Cardiac fibroblast (primary cell): ENCODE data around the gene SHISA9.
A peak's percentile ranks its signal among the peaks of the same experiment; 100 is the strongest.

Experiments
- DNase-seq, 2 donors: peaks; one replicate each; pipeline versions ENCODE4 v3.0.0 to v3.0.0-alpha.2; 2010; ENCODE audit warnings: low read depth in 2 of 2
- H3K4me3 ChIP-seq, 2 donors: replicated peaks in 1 of 2; 1 replicate in 1 of 2; 2 replicates in 1 of 2; pipeline ENCODE4 v1.5.1; 2011; ENCODE audit warnings: low read depth in 2 of 2, low read length in 2 of 2, mild to moderate bottlenecking in 2 of 2, moderate library complexity in 1 of 2
- TF ChIP-seq, protein P1 (sequence below): IDR thresholded peaks from one replicate; pipeline ENCODE4 v1.5.1; 2011; ENCODE audit warnings: low read depth, mild to moderate bottlenecking, low read length, inconsistent platforms

The SHISA9 gene

GRCh38 chr16:12964461-12964860, 63.1 kb downstream of the SHISA9 start:
- DNase-seq, result no peak
- TF ChIP-seq, protein P1, sequence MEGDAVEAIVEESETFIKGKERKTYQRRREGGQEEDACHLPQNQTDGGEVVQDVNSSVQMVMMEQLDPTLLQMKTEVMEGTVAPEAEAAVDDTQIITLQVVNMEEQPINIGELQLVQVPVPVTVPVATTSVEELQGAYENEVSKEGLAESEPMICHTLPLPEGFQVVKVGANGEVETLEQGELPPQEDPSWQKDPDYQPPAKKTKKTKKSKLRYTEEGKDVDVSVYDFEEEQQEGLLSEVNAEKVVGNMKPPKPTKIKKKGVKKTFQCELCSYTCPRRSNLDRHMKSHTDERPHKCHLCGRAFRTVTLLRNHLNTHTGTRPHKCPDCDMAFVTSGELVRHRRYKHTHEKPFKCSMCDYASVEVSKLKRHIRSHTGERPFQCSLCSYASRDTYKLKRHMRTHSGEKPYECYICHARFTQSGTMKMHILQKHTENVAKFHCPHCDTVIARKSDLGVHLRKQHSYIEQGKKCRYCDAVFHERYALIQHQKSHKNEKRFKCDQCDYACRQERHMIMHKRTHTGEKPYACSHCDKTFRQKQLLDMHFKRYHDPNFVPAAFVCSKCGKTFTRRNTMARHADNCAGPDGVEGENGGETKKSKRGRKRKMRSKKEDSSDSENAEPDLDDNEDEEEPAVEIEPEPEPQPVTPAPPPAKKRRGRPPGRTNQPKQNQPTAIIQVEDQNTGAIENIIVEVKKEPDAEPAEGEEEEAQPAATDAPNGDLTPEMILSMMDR, result no peak
- no peak overlapping the region for H3K4me3 ChIP-seq

DNA sequence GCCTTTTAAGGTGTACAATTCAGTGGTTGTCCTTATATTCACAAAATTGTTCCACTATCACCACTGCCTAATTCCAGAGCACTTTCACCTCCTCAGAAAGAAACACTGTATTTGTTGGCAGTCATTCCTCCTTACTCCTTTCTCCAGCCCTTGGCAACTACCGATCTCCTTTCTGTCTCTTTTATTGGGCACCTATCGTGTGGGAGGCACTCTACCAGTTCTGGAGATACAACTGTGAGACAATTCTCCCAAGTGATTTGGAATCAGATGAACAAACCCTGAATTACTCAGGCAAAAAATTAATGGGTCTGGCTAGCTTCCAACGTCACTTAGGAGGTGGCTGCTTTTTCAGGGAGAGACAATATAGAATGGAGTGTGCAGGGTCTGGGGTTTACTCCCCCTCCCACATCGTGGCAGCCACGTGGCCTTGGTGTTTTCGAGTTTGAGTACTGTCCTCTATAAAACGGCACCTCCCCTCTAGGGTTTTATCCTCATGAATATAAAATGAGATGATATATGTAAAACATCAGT, 63.9 kb downstream of the SHISA9 start:
- no peak overlapping the region for H3K4me3 ChIP-seq
- TF ChIP-seq, protein P1, result no peak
- DNase-seq, result no peak

DNA sequence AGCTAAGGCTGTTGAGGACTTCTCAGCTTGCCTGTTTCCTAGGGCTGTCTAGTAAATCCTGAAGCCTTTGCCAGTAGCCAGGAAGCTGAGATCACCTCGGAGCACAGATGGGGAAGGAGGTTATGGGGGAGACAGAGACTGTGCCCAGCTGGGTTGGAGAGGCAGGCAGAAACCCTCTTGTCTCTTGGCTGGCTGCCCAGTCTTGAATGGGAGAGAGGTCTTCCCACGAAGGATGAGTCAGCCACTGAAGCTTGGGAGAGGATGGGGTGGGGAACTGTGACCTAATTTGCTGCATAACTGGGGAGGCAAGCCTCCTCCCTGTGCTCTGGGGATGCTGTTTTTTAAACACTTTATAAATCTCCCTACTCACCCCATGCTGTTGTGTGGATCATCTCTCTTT, 69.8 kb downstream of the SHISA9 start:
- TF ChIP-seq, protein P1, result no peak
- DNase-seq, result peak in 1 of 2 donors; percentile 16
- no peak overlapping the region for H3K4me3 ChIP-seq

- no peak for DNase-seq
- TF ChIP-seq, protein P1, result no peak
- no peak overlapping the region for H3K4me3 ChIP-seq
Observed at GRCh38 chr16:12972246-12972645, 70.8 kb downstream of the SHISA9 start.

DNA sequence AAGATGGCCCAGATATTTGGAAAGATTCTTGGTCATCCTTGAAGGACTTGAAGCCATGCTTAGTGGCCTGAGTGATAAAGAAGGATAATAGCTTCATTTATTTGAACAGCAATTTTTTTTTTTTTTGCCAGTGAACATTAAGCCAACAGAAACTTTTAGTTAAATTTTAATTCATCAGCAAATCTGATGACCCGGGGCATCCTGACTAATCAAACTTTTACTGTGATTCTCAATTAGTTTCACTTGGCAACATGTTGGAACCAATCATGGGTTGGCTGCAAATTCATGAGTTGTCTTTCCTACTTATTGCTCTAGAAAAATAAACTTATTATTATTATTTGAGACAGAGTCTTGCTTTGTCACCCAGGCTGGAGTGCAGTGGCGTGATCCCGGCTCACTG, 74.4 kb downstream of the SHISA9 start:
- no peak overlapping the region for H3K4me3 ChIP-seq
- TF ChIP-seq, protein P1, result no peak
- DNase-seq, result no peak

- TF ChIP-seq, protein P1, result no peak
- H3K4me3 ChIP-seq, result no peak overlapping the region
- no peak for DNase-seq
Observed at GRCh38 chr16:12976496-12976895, 75.1 kb downstream of the SHISA9 start.

DNA sequence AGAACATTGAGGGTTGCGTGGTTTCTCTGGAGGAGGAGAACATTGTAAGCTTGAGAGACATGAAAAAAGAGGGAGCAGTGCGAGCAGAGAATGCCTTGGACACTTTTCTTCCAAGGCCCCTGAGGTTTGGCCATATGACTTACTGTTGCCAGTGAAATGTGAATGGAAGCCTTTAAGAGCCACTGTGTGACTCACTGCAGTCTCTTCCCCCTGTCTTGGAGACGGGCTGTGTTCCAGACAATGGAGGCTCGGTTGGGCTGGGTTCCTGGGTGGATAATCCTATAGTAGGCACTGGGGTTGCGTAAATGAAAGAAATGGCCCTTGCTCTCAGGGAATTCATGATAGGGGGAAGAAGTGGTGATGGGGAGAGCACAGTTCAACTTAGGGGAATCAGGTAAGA, 75.5 kb downstream of the SHISA9 start:
- no peak overlapping the region for H3K4me3 ChIP-seq
- TF ChIP-seq, protein P1, result no peak

More for the DNA sequence above, 75.5 kb downstream of the SHISA9 start:
- no peak for DNase-seq
